ENCODE data around the gene HEPHL1. TPM values are rescaled to one million over a fixed set of nuclear protein-coding genes. Genes with fewer than 3 reads are reported as not detected.

HEPHL1 gene
- total RNA-seq, 3 donors from 2014 or later: 0.15 to 0.33 TPM; not detected in 1

DNA sequence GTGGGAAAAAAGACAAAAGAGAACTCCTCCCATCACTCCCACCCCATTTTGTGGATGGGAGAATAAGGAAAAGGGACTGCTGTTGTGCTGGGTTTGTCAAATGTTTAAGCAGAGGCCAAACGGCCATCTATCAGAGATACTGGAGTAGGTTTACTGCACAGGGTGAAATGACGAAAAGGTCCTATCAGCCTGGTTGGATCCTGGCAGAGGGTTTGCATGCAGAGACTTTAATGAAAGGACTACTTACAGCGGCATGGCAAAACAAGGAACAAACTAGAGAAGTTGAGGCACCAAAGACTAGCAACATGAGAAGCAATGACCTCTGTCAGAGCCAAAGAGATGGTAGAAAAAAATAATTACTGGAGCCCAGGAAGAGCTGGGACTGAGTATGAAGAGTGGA, 32.2 kb upstream of the HEPHL1 start:
- no peak for DNase-seq (ENCODE audit: low spot score in 2 of 2)
- no peak for TF ChIP-seq POLR2AphosphoS5 (IDR thresholded peaks at IDR 0.05)
- intact Hi-C loops (cut with DNase I; ENCODE audit: low total_unique reads): no loop called here
- Histone ChIP-seq H3K4me3 (no peak overlapping the region), H3K27me3 (no peaks in the 10 kb centered on the region), H3K4me1 (no peaks in the 10 kb centered on the region), H3K36me3 (no peaks in the 10 kb centered on the region), H3K27ac (no peak overlapping the region), H3K9me3 (peaks cover 0 to 26% of the 10 kb centered on the region in 2 donors)

DNA sequence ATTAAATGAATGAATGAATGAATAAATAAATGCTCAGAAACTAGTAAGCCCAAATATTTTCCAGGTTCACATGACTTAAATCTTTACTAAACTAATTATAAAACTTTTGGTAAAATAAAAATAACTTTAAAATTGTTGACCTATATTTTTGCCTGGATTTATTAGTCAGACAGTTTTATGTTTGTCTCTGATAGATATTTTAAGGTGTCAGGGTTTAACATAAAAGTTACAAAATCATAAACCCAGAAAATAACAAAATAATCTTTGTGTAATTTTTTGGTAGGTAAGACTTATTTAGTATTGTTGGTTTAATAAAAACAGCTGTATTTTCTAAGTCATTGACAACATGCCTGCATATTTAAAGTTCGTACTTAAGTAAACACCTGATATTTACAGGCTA, 27.4 kb upstream of the HEPHL1 start:
- Histone ChIP-seq H3K4me3 (no peak overlapping the region), H3K27ac (no peak overlapping the region), H3K9me3 (peaks cover 0 to 33% of the 10 kb centered on the region in 2 donors), H3K27me3 (no peaks in the 10 kb centered on the region), H3K4me1 (no peaks in the 10 kb centered on the region), H3K36me3 (no peaks in the 10 kb centered on the region)
- no peak for DNase-seq (ENCODE audit: low spot score in 2 of 2)
- TF ChIP-seq POLR2AphosphoS5 (IDR thresholded peaks at IDR 0.05) (no peak), POLR2A (IDR thresholded peaks at IDR 0.05) (no peak)
- TF ChIP-seq, protein P1, sequence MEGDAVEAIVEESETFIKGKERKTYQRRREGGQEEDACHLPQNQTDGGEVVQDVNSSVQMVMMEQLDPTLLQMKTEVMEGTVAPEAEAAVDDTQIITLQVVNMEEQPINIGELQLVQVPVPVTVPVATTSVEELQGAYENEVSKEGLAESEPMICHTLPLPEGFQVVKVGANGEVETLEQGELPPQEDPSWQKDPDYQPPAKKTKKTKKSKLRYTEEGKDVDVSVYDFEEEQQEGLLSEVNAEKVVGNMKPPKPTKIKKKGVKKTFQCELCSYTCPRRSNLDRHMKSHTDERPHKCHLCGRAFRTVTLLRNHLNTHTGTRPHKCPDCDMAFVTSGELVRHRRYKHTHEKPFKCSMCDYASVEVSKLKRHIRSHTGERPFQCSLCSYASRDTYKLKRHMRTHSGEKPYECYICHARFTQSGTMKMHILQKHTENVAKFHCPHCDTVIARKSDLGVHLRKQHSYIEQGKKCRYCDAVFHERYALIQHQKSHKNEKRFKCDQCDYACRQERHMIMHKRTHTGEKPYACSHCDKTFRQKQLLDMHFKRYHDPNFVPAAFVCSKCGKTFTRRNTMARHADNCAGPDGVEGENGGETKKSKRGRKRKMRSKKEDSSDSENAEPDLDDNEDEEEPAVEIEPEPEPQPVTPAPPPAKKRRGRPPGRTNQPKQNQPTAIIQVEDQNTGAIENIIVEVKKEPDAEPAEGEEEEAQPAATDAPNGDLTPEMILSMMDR (IDR thresholded peaks at IDR 0.05): no peak
- intact Hi-C loops (cut with DNase I; ENCODE audit: low total_unique reads): no loop called here

DNA sequence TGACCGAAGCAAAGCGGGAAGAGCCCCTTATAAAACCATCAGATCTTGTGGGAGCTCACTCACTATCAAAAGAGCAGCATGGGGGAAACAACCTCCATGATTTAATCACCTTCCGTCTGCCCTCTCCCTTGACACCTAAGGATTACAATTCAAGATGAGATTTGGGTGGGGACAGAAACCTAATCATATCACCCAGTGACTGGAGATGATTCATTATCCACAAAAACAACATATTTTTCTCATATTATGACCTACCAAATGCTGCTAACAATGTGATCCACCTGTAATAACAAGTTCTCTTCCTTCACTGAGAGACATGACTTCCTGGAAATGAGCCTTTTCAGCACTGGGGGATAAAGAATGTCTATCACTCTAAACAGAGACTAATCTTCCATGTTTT, 23.4 kb upstream of the HEPHL1 start:
- TF ChIP-seq POLR2AphosphoS5 (IDR thresholded peaks at IDR 0.05) (no peak), POLR2A (IDR thresholded peaks at IDR 0.05) (no peak)
- TF ChIP-seq, protein P1 (IDR thresholded peaks at IDR 0.05): no peak
- Histone ChIP-seq H3K27ac (no peak overlapping the region), H3K4me1 (no peaks in the 10 kb centered on the region), H3K9me3 (peaks cover 0 to 19% of the 10 kb centered on the region in 2 donors), H3K36me3 (no peaks in the 10 kb centered on the region), H3K27me3 (no peaks in the 10 kb centered on the region), H3K4me3 (no peak overlapping the region)
- intact Hi-C loops (cut with DNase I; ENCODE audit: low total_unique reads): no loop called here
- no peak for DNase-seq (ENCODE audit: low spot score in 2 of 2)

DNA sequence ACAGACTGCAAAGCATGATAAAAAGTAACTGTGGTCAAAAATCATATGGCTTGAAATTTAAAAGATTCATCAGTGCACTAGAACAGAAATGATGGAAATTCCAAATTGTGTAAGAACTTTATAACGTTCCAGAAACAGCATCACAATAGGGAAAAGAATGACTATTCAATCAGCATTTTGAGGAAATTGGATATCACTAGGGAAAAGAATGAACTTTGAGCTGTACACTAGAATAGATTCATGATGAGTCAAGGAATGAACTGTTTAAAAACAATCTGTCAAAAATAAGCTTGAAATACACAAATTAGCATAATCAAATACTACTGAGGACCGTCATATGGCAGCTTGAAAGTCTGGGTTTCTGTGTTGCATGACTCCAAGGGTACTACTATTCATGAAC, 20.5 kb upstream of the HEPHL1 start:
- Histone ChIP-seq H3K27ac (no peak overlapping the region), H3K4me1 (no peaks in the 10 kb centered on the region), H3K27me3 (no peaks in the 10 kb centered on the region), H3K36me3 (no peaks in the 10 kb centered on the region), H3K4me3 (no peak overlapping the region), H3K9me3 (peaks cover 0 to 4% of the 10 kb centered on the region in 2 donors)
- TF ChIP-seq, protein P1 (IDR thresholded peaks at IDR 0.05): no peak
- TF ChIP-seq POLR2AphosphoS5 (IDR thresholded peaks at IDR 0.05): no peak
- no peak for TF ChIP-seq POLR2A (IDR thresholded peaks at IDR 0.05)
- intact Hi-C loops (cut with DNase I; ENCODE audit: low total_unique reads): no loop called here
- DNase-seq (ENCODE audit: low spot score in 2 of 2): no peak

DNA sequence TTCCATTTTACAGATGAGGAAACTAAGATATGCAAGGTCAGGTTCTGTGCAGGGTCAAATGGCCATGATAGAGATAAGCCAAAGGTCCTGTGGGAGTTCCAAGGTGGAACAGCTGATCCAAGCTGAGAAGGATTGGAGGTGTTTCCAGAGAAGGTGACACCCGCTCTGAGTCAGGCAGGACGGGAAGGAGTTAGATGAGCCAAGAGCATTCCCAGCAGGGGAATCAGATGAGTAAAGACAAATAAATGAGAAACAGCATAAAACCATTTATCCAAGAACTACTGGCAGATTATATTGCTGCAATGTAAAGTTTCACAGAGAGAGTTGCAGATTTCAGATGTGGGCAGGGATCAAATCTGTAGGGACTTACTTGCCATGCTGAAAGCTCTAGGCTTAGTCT, 18.9 kb upstream of the HEPHL1 start:
- H3K27me3 ChIP-seq: no peaks in the 10 kb centered on the region
- intact Hi-C loops (cut with DNase I; ENCODE audit: low total_unique reads): no loop called here
- H3K4me3 ChIP-seq: no peak overlapping the region
- no peaks in the 10 kb centered on the region for H3K36me3 ChIP-seq
- TF ChIP-seq, protein P1 (IDR thresholded peaks at IDR 0.05): no peak
- TF ChIP-seq POLR2AphosphoS5 (IDR thresholded peaks at IDR 0.05) (no peak), POLR2A (IDR thresholded peaks at IDR 0.05) (no peak)
- DNase-seq (ENCODE audit: low spot score in 2 of 2): no peak
- no peaks in the 10 kb centered on the region for H3K4me1 ChIP-seq
- peaks cover 0 to 4% of the 10 kb centered on the region in 2 donors for H3K9me3 ChIP-seq
- no peak overlapping the region for H3K27ac ChIP-seq

DNA sequence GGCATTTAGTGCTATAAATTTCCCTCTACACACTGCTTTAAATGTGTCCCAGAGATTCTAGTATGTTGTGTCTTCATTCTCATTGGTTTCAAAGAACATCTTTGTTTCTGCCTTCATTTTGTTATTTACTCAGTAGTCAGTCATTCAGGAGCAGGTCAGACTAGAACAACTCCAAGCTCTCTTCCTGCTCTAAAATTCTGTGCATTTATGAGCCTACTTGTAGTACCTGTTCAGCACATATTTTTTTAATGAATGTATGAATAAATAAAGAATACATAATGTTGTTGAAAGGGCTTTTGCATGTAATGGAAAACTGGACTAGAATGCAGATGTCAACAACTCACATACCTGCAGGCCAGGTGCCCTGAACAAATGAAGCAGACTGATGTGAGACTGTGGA, 13.7 kb upstream of the HEPHL1 start:
- Histone ChIP-seq H3K4me3 (no peak overlapping the region), H3K36me3 (no peaks in the 10 kb centered on the region), H3K4me1 (no peaks in the 10 kb centered on the region), H3K9me3 (peaks cover 0 to 4% of the 10 kb centered on the region in 2 donors), H3K27me3 (no peaks in the 10 kb centered on the region), H3K27ac (no peak overlapping the region)
- DNase-seq (ENCODE audit: low spot score in 2 of 2): no peak
- intact Hi-C loops (cut with DNase I; ENCODE audit: low total_unique reads): no loop called here
- TF ChIP-seq, protein P1 (IDR thresholded peaks at IDR 0.05): no peak
- TF ChIP-seq POLR2A (IDR thresholded peaks at IDR 0.05) (no peak), POLR2AphosphoS5 (IDR thresholded peaks at IDR 0.05) (no peak)

Data from breast epithelium (tissue), 4 donors.